Lower lobe of right lung (tissue), 2 donors: ENCODE measurements around the gene HLA-B. TPM values are rescaled to one million over a fixed set of nuclear protein-coding genes. Genes with fewer than 3 reads are reported as not detected.

ENCODE experiments used
- ATAC-seq, 2 donors: fragments of 200-7000 bp; cut with Tn5 transposase; one replicate each; pipeline ENCODE4 v1.9.1; 2020 to 2022; ENCODE audit warnings: mild to moderate bottlenecking in 2 of 2, moderate library complexity in 2 of 2
- DNase-seq: peaks from one replicate; pipeline ENCODE4 v3.0.0-alpha.2; 2020
- H3K27ac ChIP-seq: fragments of 200-600 bp; one replicate; pipeline ENCODE4 v1.8.0; 2022
- H3K27me3 ChIP-seq: fragments of 200-600 bp; one replicate; pipeline ENCODE4 v1.8.0; 2022; ENCODE audit warnings: low read depth
- H3K36me3 ChIP-seq: fragments of 200-600 bp; one replicate; pipeline ENCODE4 v1.8.0; 2022; ENCODE audit warnings: mild to moderate bottlenecking
- H3K4me1 ChIP-seq: fragments of 200-600 bp; one replicate; pipeline ENCODE4 v1.8.0; 2022
- H3K4me3 ChIP-seq: fragments of 200-600 bp; one replicate; pipeline ENCODE4 v1.8.0; 2022; ENCODE audit warnings: mild to moderate bottlenecking
- H3K9me3 ChIP-seq: fragments of 200-600 bp; one replicate; pipeline ENCODE4 v1.8.0; 2022
- intact Hi-C: fragments of 100-400 bp; cut with DNase I; formaldehyde crosslinking; loops from one replicate; pipeline ENCODE4 v1.11.0; 2022
- microRNA-seq: library from miRNA; unstranded; fragments of <30 nt; microRNA quantifications from one replicate; pipeline ENCODE4 v1.2.0, GENCODE V29; 2020; ENCODE audit warnings: borderline number of aligned reads
- total RNA-seq: library from RNA; stranded (reverse); fragmentation: NEBNext Ultra II Directional; extraction: Animal tissue kit (Norgen Biotek cat#: 25700); gene quantifications from one replicate; pipeline ENCODE4 v1.2.1, GENCODE V29; 2021
- TF ChIP-seq, protein P1 (sequence below): fragments of 200-600 bp; IDR thresholded peaks from one replicate; pipeline ENCODE4 v1.8.0; 2022; ENCODE audit warnings: antibody characterized with exemption, mild to moderate bottlenecking
- donor health status: DM: no; HTN: yes; CAD: no; lungs with severe emphysema.

The HLA-B gene
- total RNA-seq, 1 donor from 2014 or later = 2,736 TPM

DNA sequence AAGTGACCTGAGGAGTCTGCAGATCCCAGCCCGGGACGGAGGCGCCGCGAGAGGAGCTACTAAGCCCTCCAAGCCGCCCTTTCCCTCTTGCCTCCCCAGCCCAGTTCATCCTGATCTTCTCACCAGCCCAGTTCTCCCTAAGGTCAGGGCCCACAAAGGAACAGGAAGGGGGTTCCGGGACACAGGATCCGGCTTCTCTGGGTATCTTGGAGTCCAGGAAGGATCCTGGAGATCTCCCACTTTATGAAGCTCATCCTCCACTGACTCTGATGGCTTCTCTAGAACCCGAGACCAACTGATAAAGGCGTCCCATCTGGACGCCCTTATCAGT lies 48.2 kb downstream of the HLA-B start:
- TF ChIP-seq, protein P1, sequence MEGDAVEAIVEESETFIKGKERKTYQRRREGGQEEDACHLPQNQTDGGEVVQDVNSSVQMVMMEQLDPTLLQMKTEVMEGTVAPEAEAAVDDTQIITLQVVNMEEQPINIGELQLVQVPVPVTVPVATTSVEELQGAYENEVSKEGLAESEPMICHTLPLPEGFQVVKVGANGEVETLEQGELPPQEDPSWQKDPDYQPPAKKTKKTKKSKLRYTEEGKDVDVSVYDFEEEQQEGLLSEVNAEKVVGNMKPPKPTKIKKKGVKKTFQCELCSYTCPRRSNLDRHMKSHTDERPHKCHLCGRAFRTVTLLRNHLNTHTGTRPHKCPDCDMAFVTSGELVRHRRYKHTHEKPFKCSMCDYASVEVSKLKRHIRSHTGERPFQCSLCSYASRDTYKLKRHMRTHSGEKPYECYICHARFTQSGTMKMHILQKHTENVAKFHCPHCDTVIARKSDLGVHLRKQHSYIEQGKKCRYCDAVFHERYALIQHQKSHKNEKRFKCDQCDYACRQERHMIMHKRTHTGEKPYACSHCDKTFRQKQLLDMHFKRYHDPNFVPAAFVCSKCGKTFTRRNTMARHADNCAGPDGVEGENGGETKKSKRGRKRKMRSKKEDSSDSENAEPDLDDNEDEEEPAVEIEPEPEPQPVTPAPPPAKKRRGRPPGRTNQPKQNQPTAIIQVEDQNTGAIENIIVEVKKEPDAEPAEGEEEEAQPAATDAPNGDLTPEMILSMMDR = no peak
- Histone ChIP-seq H3K4me3 (peak overlapping the region; percentile 65), H3K36me3 (no peaks in the 10 kb centered on the region), H3K9me3 (no peaks in the 10 kb centered on the region), H3K4me1 (peaks cover 15% of the 10 kb centered on the region), H3K27me3 (peaks cover 16% of the 10 kb centered on the region), H3K27ac (peak overlapping the region; percentile 73)
- intact Hi-C loops = no loop called here
- DNase-seq = no peak
- no peak for ATAC-seq

GRCh38 chr6:31308050-31308844 lies 48.7 kb downstream of the HLA-B start:
- no peaks in the 10 kb centered on the region for H3K9me3 ChIP-seq
- H3K4me3 ChIP-seq = peak overlapping the region; percentile 65
- peak overlapping the region; percentile 73 for H3K27ac ChIP-seq
- H3K27me3 ChIP-seq = peaks cover 16% of the 10 kb centered on the region
- DNase-seq (peak; percentile 93), ATAC-seq (peak; percentile 93 to 96)
- TF ChIP-seq, protein P1 = no peak
- peaks cover 15% of the 10 kb centered on the region for H3K4me1 ChIP-seq
- intact Hi-C loops = no loop called here
- no peaks in the 10 kb centered on the region for H3K36me3 ChIP-seq

GRCh38 chr6:31307669-31308049 lies 49.3 kb downstream of the HLA-B start:
- Histone ChIP-seq H3K36me3 (no peaks in the 10 kb centered on the region), H3K4me1 (peaks cover 15% of the 10 kb centered on the region), H3K9me3 (no peaks in the 10 kb centered on the region), H3K27ac (no peak overlapping the region), H3K27me3 (peaks cover 16% of the 10 kb centered on the region), H3K4me3 (peak overlapping the region; percentile 65)
- no peak for DNase-seq
- intact Hi-C loops = no loop called here
- TF ChIP-seq, protein P1 = no peak
- ATAC-seq = peak in 1 of 2 donors; percentile 3

- no peaks in the 10 kb centered on the region for H3K9me3 ChIP-seq
- H3K36me3 ChIP-seq = no peaks in the 10 kb centered on the region
- TF ChIP-seq, protein P1 = no peak
- no peak overlapping the region for H3K27ac ChIP-seq
- ATAC-seq = peak in 1 of 2 donors; percentile 44
- intact Hi-C loops = no loop called here
- no peak overlapping the region for H3K4me3 ChIP-seq
- H3K27me3 ChIP-seq = peaks cover 16% of the 10 kb centered on the region
- peaks cover 15% of the 10 kb centered on the region for H3K4me1 ChIP-seq
- DNase-seq = no peak
Measured at GRCh38 chr6:31305703-31306219, 51.2 kb downstream of the HLA-B start.

DNA sequence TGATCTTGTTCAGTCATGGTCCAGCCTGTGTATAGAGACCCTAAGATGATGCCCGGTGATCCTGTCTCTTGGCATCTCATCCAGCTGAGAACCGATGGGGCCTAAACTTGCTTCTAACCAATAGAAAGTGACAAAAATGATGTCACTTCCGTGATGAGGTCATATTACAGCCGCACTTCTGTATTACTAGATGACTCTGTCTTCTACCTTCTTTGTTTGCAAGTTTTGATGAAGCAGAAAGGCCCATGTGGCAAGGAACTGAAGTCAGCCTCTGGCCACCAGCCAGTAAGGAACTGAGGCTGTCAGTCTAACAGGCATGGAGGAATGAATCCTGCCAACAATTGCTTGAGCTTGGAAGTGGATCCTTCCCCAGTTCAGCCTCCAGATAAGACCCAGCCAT lies 52.3 kb downstream of the HLA-B start:
- ATAC-seq (no peak), DNase-seq (no peak)
- Histone ChIP-seq H3K27ac (no peak overlapping the region), H3K4me1 (peaks cover 15% of the 10 kb centered on the region), H3K4me3 (no peak overlapping the region), H3K27me3 (peaks cover 16% of the 10 kb centered on the region), H3K9me3 (no peaks in the 10 kb centered on the region), H3K36me3 (no peaks in the 10 kb centered on the region)
- intact Hi-C loops = no loop called here
- TF ChIP-seq, protein P1 = no peak

Small RNAs within 50 kb of the gene (microRNA-seq; reads per million reads assigned to microRNA genes)
- not detected for gene MIR6891

Other genes starting within 250 kb of the HLA-B start
- not detected for gene C6orf15, start 244.6 kb downstream of the HLA-B start, total RNA-seq
- gene PSORS1C1, start 242.4 kb downstream of the HLA-B start, total RNA-seq = 10.5 TPM
- gene CDSN, start 236.7 kb downstream of the HLA-B start, total RNA-seq = not detected
- not detected for gene PSORS1C2, start 218.1 kb downstream of the HLA-B start, total RNA-seq
- gene CCHCR1, start 199.4 kb downstream of the HLA-B start, total RNA-seq = 16.5 TPM
- gene TCF19, start 198.6 kb downstream of the HLA-B start, total RNA-seq = 6.2 TPM
- 5.0 TPM for gene POU5F1, start 186.5 kb downstream of the HLA-B start, total RNA-seq
- gene HLA-C, start 85.1 kb downstream of the HLA-B start, total RNA-seq = 1,186 TPM
- gene MICA, start 46.4 kb upstream of the HLA-B start, total RNA-seq = 33.1 TPM
- gene MICB, start 141.0 kb upstream of the HLA-B start, total RNA-seq = 13.8 TPM
- gene MCCD1, start 171.8 kb upstream of the HLA-B start, total RNA-seq = not detected
- 265 TPM for gene DDX39B, start 184.8 kb upstream of the HLA-B start, total RNA-seq
- gene ATP6V1G2, start 189.4 kb upstream of the HLA-B start, total RNA-seq = 1.6 TPM
- gene NFKBIL1, start 190.4 kb upstream of the HLA-B start, total RNA-seq = 17.8 TPM
- not detected for gene LTA, start 215.1 kb upstream of the HLA-B start, total RNA-seq
- gene TNF, start 218.4 kb upstream of the HLA-B start, total RNA-seq = 4.5 TPM
- gene LTB, start 225.2 kb upstream of the HLA-B start, total RNA-seq = 10.0 TPM
- 127 TPM for gene LST1, start 229.1 kb upstream of the HLA-B start, total RNA-seq
- 2.6 TPM for gene NCR3, start 235.8 kb upstream of the HLA-B start, total RNA-seq